GM12878 (cell line): Measurements from ENCODE around the gene IFNLR1. TPM values are rescaled to one million over a fixed set of nuclear protein-coding genes. Genes with fewer than 3 reads are reported as not detected.

Experiments used
- ATAC-seq: fragments of 200-7000 bp; cut with Tn5 transposase; 3 replicates; pipeline ENCODE4 v1.9.1; 2020; ENCODE audit warnings: mild to moderate bottlenecking, moderate library complexity
- BruUV-seq: library from RNA; stranded (reverse); fragments of 400-500 nt; replicated peaks from 2 replicates; lab custom pipeline; 2021; lab: Mats Ljungman, UMichigan
- CTCF ChIA-PET: fragments of 300-600 bp; sonication (Branson Sonifier 250); formaldehyde crosslinking; extraction: SDS; loops from one replicate; lab custom pipeline; 2021; ENCODE audit warnings: inconsistent platforms; lab: Yijun Ruan, JAX
- POLR2A ChIA-PET: fragments of 350-600 bp; formaldehyde crosslinking; extraction: SDS; loops from one replicate; lab custom pipeline; 2021; ENCODE audit warnings: inconsistent platforms; lab: Charles Lee
- RAD21 ChIA-PET: fragments of 300-600 bp; sonication (Branson Sonifier 250); formaldehyde crosslinking; loops from one replicate; lab custom pipeline; 2023; ENCODE audit warnings: antibody characterized with exemption; ENCODE audit not compliant: unreplicated experiment; lab: Charles Lee
- SMC1A ChIA-PET: fragments of 300-600 bp; sonication (Branson Sonifier 250); formaldehyde crosslinking; loops from one replicate; lab custom pipeline; 2023; ENCODE audit not compliant: unreplicated experiment, uncharacterized antibody; lab: Charles Lee
- DNase-seq: peaks from one replicate; pipeline ENCODE4 v3.0.0-alpha.2; 2011; ENCODE audit warnings: low read depth, low spot score
- FAIRE-seq: peaks from 3 replicates; lab custom pipeline; 2011; peaks lifted over from hg19 to GRCh38; lab: Jason Lieb, UNC
- H2AFZ ChIP-seq: 2 replicates; pipeline ENCODE4 v1.6.0; 2011; ENCODE audit warnings: low read depth, low read length, control low read depth; ENCODE audit not compliant: control insufficient read depth
- H3K27ac ChIP-seq: 2 replicates; pipeline ENCODE4 v1.5.1; 2011; ENCODE audit warnings: control low read depth; ENCODE audit not compliant: control insufficient read depth, insufficient read depth
- H3K27me3 ChIP-seq, 2 experiments: replicated peaks in 1 of 2; 2 replicates each; pipeline versions ENCODE4 v1.6.0 to v1.6.1; 2011; ENCODE audit warnings: low read length in 1 of 2; ENCODE audit not compliant: control insufficient read depth in 2 of 2, insufficient read depth in 2 of 2
- H3K36me3 ChIP-seq, 2 experiments: 2 replicates each; pipeline ENCODE4 v1.5.1; 2011; ENCODE audit warnings: low read length in 1 of 2; ENCODE audit not compliant: control insufficient read depth in 2 of 2, insufficient read depth in 2 of 2
- H3K4me1 ChIP-seq: 2 replicates; pipeline ENCODE4 v1.6.1; 2011; ENCODE audit warnings: mild to moderate bottlenecking, low read length, moderate library complexity, mixed read lengths; ENCODE audit not compliant: control insufficient read depth, insufficient read depth
- H3K4me2 ChIP-seq: 2 replicates; pipeline ENCODE4 v1.6.0; 2011; ENCODE audit warnings: control low read depth; ENCODE audit not compliant: control insufficient read depth, insufficient read depth
- H3K4me3 ChIP-seq: fragments of 200-600 bp; sonication (generic); 2 replicates; pipeline ENCODE4 v1.5.1; 2016
- H3K79me2 ChIP-seq: 2 replicates; pipeline ENCODE4 v1.6.0; 2011; ENCODE audit warnings: low read length; ENCODE audit not compliant: control insufficient read depth, insufficient read depth
- H3K9ac ChIP-seq: 2 replicates; pipeline ENCODE4 v1.8.0; 2011; ENCODE audit warnings: low read length, control low read depth, mixed read lengths; ENCODE audit not compliant: control insufficient read depth, insufficient read depth
- H3K9me3 ChIP-seq: replicated peaks from 3 replicates; pipeline ENCODE4 v1.5.1; 2011; ENCODE audit warnings: mild to moderate bottlenecking, low read length; ENCODE audit not compliant: control insufficient read depth, insufficient read depth
- H4K20me1 ChIP-seq: 2 replicates; pipeline ENCODE4 v1.6.0; 2011; ENCODE audit not compliant: control insufficient read depth, insufficient read depth
- BMI1 ChIP-seq: fragments of 450-650 bp; IDR thresholded peaks from 2 replicates; pipeline ENCODE4 v1.6.1; 2016; ENCODE audit warnings: mild to moderate bottlenecking, moderate library complexity, borderline replicate concordance
- CBFB ChIP-seq: IDR thresholded peaks from 2 replicates; pipeline ENCODE4 v1.6.1; 2016; ENCODE audit warnings: antibody characterized with exemption, low read depth
- DPF2 ChIP-seq: fragments of 450-650 bp; IDR thresholded peaks from 2 replicates; pipeline ENCODE4 v1.6.1; 2017; ENCODE audit warnings: mild to moderate bottlenecking
- EZH2 ChIP-seq: IDR thresholded peaks from 2 replicates; pipeline ENCODE4 v1.6.1; 2012; ENCODE audit warnings: low read depth, mild to moderate bottlenecking, control low read depth, inconsistent platforms, low read length, borderline replicate concordance; ENCODE audit not compliant: control insufficient read depth
- GABPA ChIP-seq: IDR thresholded peaks from 2 replicates; pipeline ENCODE4 v1.6.1; 2014; ENCODE audit warnings: antibody characterized with exemption, low read depth, mild to moderate bottlenecking, inconsistent platforms
- GATAD2B ChIP-seq: fragments of 450-650 bp; conservative IDR thresholded peaks from 2 replicates; pipeline ENCODE4 v1.6.1; 2017; ENCODE audit warnings: low read depth, mild to moderate bottlenecking, moderate library complexity
- HCFC1 ChIP-seq: fragments of 150-350 bp; IDR thresholded peaks from 2 replicates; pipeline ENCODE4 v1.6.1; 2014; ENCODE audit warnings: low read length
- JUND ChIP-seq: IDR thresholded peaks from 2 replicates; pipeline ENCODE4 v1.6.1; 2012; ENCODE audit warnings: low read depth, mild to moderate bottlenecking, low read length, improper control_type of control experiment, moderate library complexity
- KDM1A ChIP-seq: fragments of 200-600 bp; sonication (generic); IDR thresholded peaks from 2 replicates; pipeline ENCODE4 v1.6.1; 2016; ENCODE audit warnings: borderline replicate concordance
- MYC ChIP-seq: IDR thresholded peaks from 2 replicates; pipeline ENCODE4 v1.6.1; 2011; ENCODE audit warnings: mild to moderate bottlenecking, low read length, moderate library complexity, inconsistent platforms; ENCODE audit not compliant: insufficient read depth, insufficient replicate concordance, insufficient read length, severe bottlenecking
- NRF1 ChIP-seq: conservative IDR thresholded peaks from 2 replicates; pipeline ENCODE4 v1.6.1; 2011; ENCODE audit warnings: mild to moderate bottlenecking, low read depth, low read length, improper control_type of control experiment
- PAX5 ChIP-seq: IDR thresholded peaks from 2 replicates; pipeline ENCODE4 v1.6.1; 2011; ENCODE audit warnings: low read depth, low read length, borderline replicate concordance
- SMARCA5 ChIP-seq: fragments of 450-650 bp; IDR thresholded peaks from 2 replicates; pipeline ENCODE4 v1.6.1; 2017; ENCODE audit warnings: mild to moderate bottlenecking
- TCF12 ChIP-seq: IDR thresholded peaks from 2 replicates; pipeline ENCODE4 v1.6.1; 2011; ENCODE audit warnings: low read depth, mild to moderate bottlenecking, low read length
- ZSCAN29 ChIP-seq: fragments of 450-650 bp; IDR thresholded peaks from 2 replicates; pipeline ENCODE4 v1.6.1; 2017; ENCODE audit warnings: mild to moderate bottlenecking, moderate library complexity
- whole genome bisulfite sequencing: methylation state at CpG from one replicate; pipeline ENCODE4 v1.1.6; 2016; ENCODE audit warnings: low lambda C conversion rate; ENCODE audit not compliant: insufficient replicate concordance, insufficient coverage; ENCODE audit errors: missing lambda C conversion rate; 5-methylcytosine and 5-hydroxymethylcytosine counted together
- in situ Hi-C: fragments of 300-500 bp; cut with MboI; formaldehyde crosslinking; loops from 9 replicates; pipeline ENCODE4 v1.14.3; 2018; ENCODE audit warnings: mixed read lengths
- intact Hi-C: fragments of 100-400 bp; cut with micrococcal nuclease; formaldehyde crosslinking; loops from one replicate; pipeline ENCODE4 v1.14.2; 2022; ENCODE audit not compliant: unreplicated experiment
- polyA plus RNA-seq, 11 experiments: library from polyadenylated mRNA; depleted of rRNA in 4 of 11; unstranded in 6 of 11; stranded (reverse) in 5 of 11; fragments of >200 nt; fragmentation: Nextera tagmentation in 4 of 11; fragmentation: Illumina TruSeq in 1 of 11; extraction: Ambion mirVana in 4 of 11; extraction: Trizol in 1 of 11; gene quantifications; 1 replicate in 1 of 11; 2 replicates in 10 of 11; pipeline versions ENCODE4 v1.2.1 to v1.2.3, GENCODE V29; 2011 to 2016; ENCODE audit warnings: inconsistent platforms in 2 of 11, missing spikeins in 2 of 11, low read depth in 1 of 11
- total RNA-seq, 4 experiments: library from RNA; depleted of rRNA in 3 of 4; stranded (reverse); fragments of >200 nt in 3 of 4; fragmentation: Illumina TruSeq in 1 of 4; extraction: Trizol in 1 of 4; gene quantifications; 2 replicates each; pipeline versions ENCODE4 v1.2.1 to v1.2.3, GENCODE V29; 2013 to 2021
- TF ChIP-seq, protein P1 (sequence below): IDR thresholded peaks from 2 replicates; pipeline ENCODE4 v1.6.1; 2012; ENCODE audit warnings: low read depth, low read length, improper control_type of control experiment
- TF ChIP-seq, protein P2 (sequence below): fragments of 450-650 bp; IDR thresholded peaks from 2 replicates; pipeline ENCODE4 v1.6.1; 2016; ENCODE audit warnings: mild to moderate bottlenecking
- TF ChIP-seq, protein P3 (sequence below): fragments of 450-650 bp; IDR thresholded peaks from 2 replicates; pipeline ENCODE4 v1.6.1; 2017; ENCODE audit warnings: antibody characterized with exemption, mild to moderate bottlenecking, moderate library complexity

The IFNLR1 gene
- total and polyA plus RNA-seq, 10 of the 15 experiments (the other 5 are each of a cell fraction or from before 2014, with no cell fraction given), result 0.31 to 5.6 (median 3.9) TPM

DNA sequence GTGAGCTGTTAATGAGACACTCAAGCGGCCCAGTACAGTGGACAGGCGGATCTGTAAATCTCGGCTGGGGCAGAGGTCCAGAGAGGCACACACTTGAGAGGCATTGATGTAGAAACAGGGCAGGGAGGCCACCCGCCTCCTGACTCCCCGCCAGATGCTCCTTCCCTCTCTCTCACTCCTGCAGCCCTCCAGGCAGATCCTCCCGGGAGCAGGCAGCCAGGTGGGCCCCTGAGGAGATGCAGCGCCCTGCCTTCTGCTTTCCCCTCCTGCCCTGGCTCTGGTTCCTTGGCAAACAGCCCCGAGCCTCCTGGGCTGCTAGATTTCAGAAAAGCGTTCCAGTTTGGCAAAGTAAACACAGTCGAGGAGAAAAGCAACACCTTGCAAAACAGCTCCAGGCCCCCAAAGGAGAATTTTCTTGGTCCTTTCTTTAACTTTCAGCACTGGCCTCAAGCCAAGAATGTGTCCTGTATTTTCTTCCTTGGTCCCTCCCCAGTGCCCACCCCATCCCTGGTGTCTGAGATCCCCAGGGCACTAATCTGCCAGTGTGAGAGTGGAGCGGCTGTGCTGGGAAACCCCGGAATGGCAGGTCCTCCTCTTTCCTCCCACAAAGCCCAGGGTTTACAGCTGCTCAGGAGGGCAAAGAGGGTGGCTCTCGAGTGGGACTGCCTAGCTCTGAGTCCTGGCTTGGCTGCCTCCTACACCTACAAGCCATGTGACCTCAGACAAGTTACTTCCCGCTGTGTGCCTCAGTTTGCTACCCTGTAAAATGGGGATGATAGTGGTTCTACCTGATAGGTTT, 29.4 kb upstream of the IFNLR1 start:
- no peaks in the 10 kb centered on the region for H4K20me1 ChIP-seq
- ChIA-PET SMC1A (no interaction called here), POLR2A (no interaction called here), RAD21 (no interaction called here), CTCF (interaction anchor here (0.6 to 1.4 kb wide), 3 partner anchors 18 to 379 kb away, joined by 3 to 6 read pairs (median 3); no protein-coding TSS in a partner anchor)
- H3K27me3 ChIP-seq, result peaks cover 3% of the 10 kb centered on the region in 2 experiments; a peak in 2 of 4 replicates
- ATAC-seq (no peak; the same call in 2 of the 3 replicates), DNase-seq (no peak), FAIRE-seq (no peak)
- BruUV-seq, result no TSS peak
- no peak overlapping the region for H3K27ac ChIP-seq
- no peak overlapping the region for H3K9ac ChIP-seq
- no peak for TF ChIP-seq DPF2
- no peak for TF ChIP-seq HCFC1
- TF ChIP-seq ZSCAN29, result no peak
- TF ChIP-seq MYC, result no peak
- TF ChIP-seq, protein P1, sequence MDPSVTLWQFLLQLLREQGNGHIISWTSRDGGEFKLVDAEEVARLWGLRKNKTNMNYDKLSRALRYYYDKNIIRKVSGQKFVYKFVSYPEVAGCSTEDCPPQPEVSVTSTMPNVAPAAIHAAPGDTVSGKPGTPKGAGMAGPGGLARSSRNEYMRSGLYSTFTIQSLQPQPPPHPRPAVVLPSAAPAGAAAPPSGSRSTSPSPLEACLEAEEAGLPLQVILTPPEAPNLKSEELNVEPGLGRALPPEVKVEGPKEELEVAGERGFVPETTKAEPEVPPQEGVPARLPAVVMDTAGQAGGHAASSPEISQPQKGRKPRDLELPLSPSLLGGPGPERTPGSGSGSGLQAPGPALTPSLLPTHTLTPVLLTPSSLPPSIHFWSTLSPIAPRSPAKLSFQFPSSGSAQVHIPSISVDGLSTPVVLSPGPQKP, result no peak
- no peak for TF ChIP-seq CBFB
- no peak for TF ChIP-seq GATAD2B
- no peak for TF ChIP-seq NRF1
- TF ChIP-seq PAX5, result no peak
- no peak for TF ChIP-seq EZH2
- TF ChIP-seq BMI1, result no peak
- TF ChIP-seq, protein P2, sequence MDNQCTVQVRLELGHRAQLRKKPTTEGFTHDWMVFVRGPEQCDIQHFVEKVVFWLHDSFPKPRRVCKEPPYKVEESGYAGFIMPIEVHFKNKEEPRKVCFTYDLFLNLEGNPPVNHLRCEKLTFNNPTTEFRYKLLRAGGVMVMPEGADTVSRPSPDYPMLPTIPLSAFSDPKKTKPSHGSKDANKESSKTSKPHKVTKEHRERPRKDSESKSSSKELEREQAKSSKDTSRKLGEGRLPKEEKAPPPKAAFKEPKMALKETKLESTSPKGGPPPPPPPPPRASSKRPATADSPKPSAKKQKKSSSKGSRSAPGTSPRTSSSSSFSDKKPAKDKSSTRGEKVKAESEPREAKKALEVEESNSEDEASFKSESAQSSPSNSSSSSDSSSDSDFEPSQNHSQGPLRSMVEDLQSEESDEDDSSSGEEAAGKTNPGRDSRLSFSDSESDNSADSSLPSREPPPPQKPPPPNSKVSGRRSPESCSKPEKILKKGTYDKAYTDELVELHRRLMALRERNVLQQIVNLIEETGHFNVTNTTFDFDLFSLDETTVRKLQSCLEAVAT, result no peak
- no peak for TF ChIP-seq SMARCA5
- TF ChIP-seq, protein P3, sequence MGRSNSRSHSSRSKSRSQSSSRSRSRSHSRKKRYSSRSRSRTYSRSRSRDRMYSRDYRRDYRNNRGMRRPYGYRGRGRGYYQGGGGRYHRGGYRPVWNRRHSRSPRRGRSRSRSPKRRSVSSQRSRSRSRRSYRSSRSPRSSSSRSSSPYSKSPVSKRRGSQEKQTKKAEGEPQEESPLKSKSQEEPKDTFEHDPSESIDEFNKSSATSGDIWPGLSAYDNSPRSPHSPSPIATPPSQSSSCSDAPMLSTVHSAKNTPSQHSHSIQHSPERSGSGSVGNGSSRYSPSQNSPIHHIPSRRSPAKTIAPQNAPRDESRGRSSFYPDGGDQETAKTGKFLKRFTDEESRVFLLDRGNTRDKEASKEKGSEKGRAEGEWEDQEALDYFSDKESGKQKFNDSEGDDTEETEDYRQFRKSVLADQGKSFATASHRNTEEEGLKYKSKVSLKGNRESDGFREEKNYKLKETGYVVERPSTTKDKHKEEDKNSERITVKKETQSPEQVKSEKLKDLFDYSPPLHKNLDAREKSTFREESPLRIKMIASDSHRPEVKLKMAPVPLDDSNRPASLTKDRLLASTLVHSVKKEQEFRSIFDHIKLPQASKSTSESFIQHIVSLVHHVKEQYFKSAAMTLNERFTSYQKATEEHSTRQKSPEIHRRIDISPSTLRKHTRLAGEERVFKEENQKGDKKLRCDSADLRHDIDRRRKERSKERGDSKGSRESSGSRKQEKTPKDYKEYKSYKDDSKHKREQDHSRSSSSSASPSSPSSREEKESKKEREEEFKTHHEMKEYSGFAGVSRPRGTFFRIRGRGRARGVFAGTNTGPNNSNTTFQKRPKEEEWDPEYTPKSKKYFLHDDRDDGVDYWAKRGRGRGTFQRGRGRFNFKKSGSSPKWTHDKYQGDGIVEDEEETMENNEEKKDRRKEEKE, result no peak
- TF ChIP-seq KDM1A, result no peak
- TF ChIP-seq TCF12, result no peak
- TF ChIP-seq JUND, result no peak
- TF ChIP-seq GABPA, result no peak
- intact Hi-C loops (no loop called here), in situ Hi-C loops (no loop called here)
- 34% methylated on average over 14 of the region's 14 CpGs for WGBS
- no peaks in the 10 kb centered on the region for H3K79me2 ChIP-seq
- H3K4me1 ChIP-seq, result no peaks in the 10 kb centered on the region
- H2AFZ ChIP-seq, result no peak overlapping the region
- H3K36me3 ChIP-seq, result no peaks in the 10 kb centered on the region
- peaks cover 2% of the 10 kb centered on the region; the same call in 1 of the 3 replicates for H3K9me3 ChIP-seq
- no peak overlapping the region for H3K4me3 ChIP-seq
- H3K4me2 ChIP-seq, result no peak overlapping the region
